GM12892 (cell line): Measurements from ENCODE around the gene ZBTB6.

Experiments
- DNase-seq: peaks from one replicate; pipeline ENCODE4 v3.0.0; 2011; ENCODE audit not compliant: insufficient read length
- FAIRE-seq: peaks from 2 replicates; lab custom pipeline; 2011; peaks lifted over from hg19 to GRCh38; lab: Jason Lieb, UNC
- POLR2A ChIP-seq: IDR thresholded peaks from 2 replicates; pipeline ENCODE4 v1.6.1; 2011; ENCODE audit warnings: low read depth, low read length, control low read depth
- POLR2AphosphoS5 ChIP-seq: IDR thresholded peaks from 2 replicates; pipeline ENCODE4 v1.6.1; 2011; ENCODE audit warnings: low read depth, low read length, control low read depth
- TAF1 ChIP-seq: IDR thresholded peaks from 2 replicates; pipeline ENCODE4 v1.6.1; 2011; ENCODE audit warnings: low read depth, mild to moderate bottlenecking, control low read depth, low read length, borderline replicate concordance

Gene ZBTB6

DNA sequence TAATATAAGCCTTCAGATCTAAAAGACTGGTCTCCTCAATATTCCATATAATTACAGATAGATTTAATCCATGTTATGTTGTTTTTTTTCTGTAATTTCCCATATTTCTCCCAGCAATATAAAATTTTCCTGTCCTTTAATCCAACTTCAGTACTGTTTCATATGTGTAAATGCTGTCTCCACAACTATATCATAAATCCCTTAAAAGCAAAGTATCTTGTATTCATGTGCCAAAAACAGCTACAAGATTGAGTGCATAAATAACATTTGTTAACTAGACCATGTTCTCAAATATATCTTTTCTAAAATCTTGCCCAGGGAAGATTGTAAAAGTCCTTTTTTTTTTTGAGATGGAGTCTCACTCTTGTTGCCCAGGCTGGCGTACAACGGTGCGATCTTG lies 49.7 kb downstream of the ZBTB6 start:
- no peak for FAIRE-seq
- DNase-seq = no peak
- TF ChIP-seq POLR2A (no peak), TAF1 (no peak), POLR2AphosphoS5 (no peak)

DNA sequence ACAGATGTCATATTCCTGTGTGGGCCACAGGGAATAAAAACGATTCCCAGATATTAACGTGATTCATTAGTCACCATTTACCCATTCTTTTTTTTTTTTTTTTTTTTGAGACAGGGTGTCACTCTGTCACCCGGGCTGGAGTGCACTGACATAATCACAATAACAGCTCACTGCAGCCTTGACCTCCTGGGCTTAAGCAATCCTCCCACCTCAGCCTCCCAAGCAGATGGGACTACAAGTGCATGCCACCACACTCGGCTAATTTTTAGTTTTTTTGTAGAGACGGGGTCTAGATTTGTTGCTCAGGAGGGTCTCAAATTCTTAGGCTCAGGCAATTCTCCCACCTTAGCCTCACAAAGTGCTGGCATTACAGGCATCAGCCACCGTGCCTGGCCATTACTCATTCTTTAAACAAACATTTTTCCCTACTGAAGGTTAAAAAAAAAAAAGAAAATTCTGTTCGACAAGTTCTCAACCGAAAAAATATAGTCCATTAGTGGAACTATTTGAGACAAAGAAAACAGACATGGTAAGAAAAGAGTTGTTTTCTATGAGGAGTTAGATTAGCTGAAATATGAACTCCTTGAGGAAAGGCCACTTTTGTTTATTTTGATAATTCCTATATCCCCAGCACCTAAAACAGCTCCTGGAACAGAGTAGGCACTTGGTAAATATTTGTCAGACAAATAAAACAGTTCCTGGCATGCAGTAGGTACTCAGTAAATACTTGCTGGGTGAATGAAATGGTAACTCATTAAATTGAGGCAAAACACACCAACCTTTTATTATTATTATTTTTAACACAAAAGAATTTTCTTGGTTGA lies 52.6 kb downstream of the ZBTB6 start:
- DNase-seq (no peak), FAIRE-seq (no peak)
- TF ChIP-seq TAF1 = no peak
- TF ChIP-seq POLR2A = no peak
- no peak for TF ChIP-seq POLR2AphosphoS5
